Measurements from ENCODE around the gene LCNL1.

GRCh38 chr9:137022662-137023008 lies 39.8 kb downstream of the LCNL1 start:
- TF ChIP-seq, protein P1, sequence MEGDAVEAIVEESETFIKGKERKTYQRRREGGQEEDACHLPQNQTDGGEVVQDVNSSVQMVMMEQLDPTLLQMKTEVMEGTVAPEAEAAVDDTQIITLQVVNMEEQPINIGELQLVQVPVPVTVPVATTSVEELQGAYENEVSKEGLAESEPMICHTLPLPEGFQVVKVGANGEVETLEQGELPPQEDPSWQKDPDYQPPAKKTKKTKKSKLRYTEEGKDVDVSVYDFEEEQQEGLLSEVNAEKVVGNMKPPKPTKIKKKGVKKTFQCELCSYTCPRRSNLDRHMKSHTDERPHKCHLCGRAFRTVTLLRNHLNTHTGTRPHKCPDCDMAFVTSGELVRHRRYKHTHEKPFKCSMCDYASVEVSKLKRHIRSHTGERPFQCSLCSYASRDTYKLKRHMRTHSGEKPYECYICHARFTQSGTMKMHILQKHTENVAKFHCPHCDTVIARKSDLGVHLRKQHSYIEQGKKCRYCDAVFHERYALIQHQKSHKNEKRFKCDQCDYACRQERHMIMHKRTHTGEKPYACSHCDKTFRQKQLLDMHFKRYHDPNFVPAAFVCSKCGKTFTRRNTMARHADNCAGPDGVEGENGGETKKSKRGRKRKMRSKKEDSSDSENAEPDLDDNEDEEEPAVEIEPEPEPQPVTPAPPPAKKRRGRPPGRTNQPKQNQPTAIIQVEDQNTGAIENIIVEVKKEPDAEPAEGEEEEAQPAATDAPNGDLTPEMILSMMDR (IDR thresholded peaks at IDR 0.05): no peak
- TF ChIP-seq POLR2AphosphoS5 (IDR thresholded peaks at IDR 0.05): no peak
